ENCODE results near the gene BPHL. TPM values are rescaled to one million over a fixed set of nuclear protein-coding genes. Genes with fewer than 3 reads are reported as not detected.

Gene BPHL
- total RNA-seq, 1 experiment from 2014 or later: 48.7 TPM

- H3K4ac ChIP-seq (ENCODE audit: low read depth, low read length): no peak overlapping the region
- no peaks in the 10 kb centered on the region for H3K27me3 ChIP-seq (ENCODE audit: insufficient read depth, low read length)
- no peak overlapping the region for H4K5ac ChIP-seq (ENCODE audit: insufficient read length, low read depth, low read length)
- no peak overlapping the region for H4K8ac ChIP-seq (replicated peaks; ENCODE audit: insufficient read length, low read depth, low read length)
- H2BK15ac ChIP-seq (ENCODE audit: low read depth, low read length): no peak overlapping the region
- peaks cover 6% of the 10 kb centered on the region for H3K23me2 ChIP-seq (ENCODE audit: insufficient read length, low read depth, low read length, poor library complexity, severe bottlenecking)
- H2BK5ac ChIP-seq (ENCODE audit: insufficient read length, low read length): peak overlapping the region; percentile 35
- H3K9ac ChIP-seq (ENCODE audit: extremely low read depth, insufficient read length, low read length): no peak overlapping the region
- no peak overlapping the region for H3K23ac ChIP-seq (ENCODE audit: insufficient read length, low read depth, low read length)
- H2AFZ ChIP-seq (ENCODE audit: low read length): no peak overlapping the region
- Mint-ChIP-seq H3K4me1 (peaks cover 55 to 58% of the 10 kb centered on the region in 2 experiments), H3K4me3 (no peak overlapping the region), H3K36me3 (ENCODE audit: insufficient read depth in 1 of 3, low read depth in 3 of 3) (peaks cover 21 to 38% (median 30%) of the 10 kb centered on the region in 3 experiments), H3K27me3 (ENCODE audit: low read depth) (no peaks in the 10 kb centered on the region), H3K27ac (peak overlapping the region; percentile 44 to 82 (median 49); a peak in 2 of 7 replicates), H3K9me3 (peaks cover 6 to 9% of the 10 kb centered on the region in 2 experiments; a peak in 4 of 5 replicates)
- TF ChIP-seq CTCF (conservative IDR thresholded peaks at IDR 0.05): no peak
- peak overlapping the region; percentile 12; the same call in 1 of the 2 replicates for H3K14ac ChIP-seq (ENCODE audit: insufficient read depth, low read length)
- no peak overlapping the region for H3K56ac ChIP-seq (ENCODE audit: insufficient read length, low read depth, low read length)
- H3K18ac ChIP-seq (ENCODE audit: insufficient read length, low read depth, low read length): no peak overlapping the region
- no peak overlapping the region for H3T11ph ChIP-seq (ENCODE audit: low read length)
- H2AK5ac ChIP-seq (ENCODE audit: insufficient read length, low read length): peak overlapping the region; percentile 30
- peak overlapping the region; percentile 45 for H2BK12ac ChIP-seq (ENCODE audit: insufficient read length, low read depth, low read length)
- H3K9me3 ChIP-seq (ENCODE audit: control insufficient read depth, low read depth, low read length): peaks cover 5% of the 10 kb centered on the region
- H3K79me2 ChIP-seq (ENCODE audit: insufficient read depth, low read length): peaks cover 10% of the 10 kb centered on the region; the same call in 1 of the 2 replicates
- H4K91ac ChIP-seq (ENCODE audit: insufficient read length, low read depth, low read length): no peak overlapping the region
- H2BK20ac ChIP-seq (ENCODE audit: low read depth, low read length, poor library complexity, severe bottlenecking): no peak overlapping the region
- no peak for DNase-seq
- peaks cover 3% of the 10 kb centered on the region for H3K79me1 ChIP-seq (ENCODE audit: insufficient read depth, low read depth, low read length, poor library complexity, severe bottlenecking)
- no peak overlapping the region for H3K4me2 ChIP-seq (ENCODE audit: insufficient read depth, insufficient read length, low read length)
- peak overlapping the region; percentile 12 for H3K27ac ChIP-seq (ENCODE audit: insufficient read length, low read depth, low read length)
- no CpG with 5 or more reads among the region's 11 CpGs for WGBS (ENCODE audit: extremely low coverage, insufficient read length, low lambda C conversion rate)
- peaks cover 22% of the 10 kb centered on the region; the same call in 1 of the 2 replicates for H3K4me1 ChIP-seq (ENCODE audit: insufficient read depth, low read length)
- no peak overlapping the region for H2BK120ac ChIP-seq (ENCODE audit: low read depth, low read length, poor library complexity, severe bottlenecking)
- H4K20me1 ChIP-seq (ENCODE audit: control insufficient read depth, insufficient read depth, insufficient read length): no peaks in the 10 kb centered on the region
Measured at GRCh38 chr6:3073382-3073781, 45.1 kb upstream of the BPHL start.

All from H9 (cell line).